ENCODE data around the gene PCSK4. TPM values are rescaled to one million over a fixed set of nuclear protein-coding genes. Genes with fewer than 3 reads are reported as not detected.
"Not testable (repeated sequence)": the region's sequence is repeated elsewhere in the genome, so short reads cannot be mapped to it uniquely, and the experiment has no call there.

The PCSK4 gene
- total RNA-seq, 1 experiment from 2014 or later: 11.1 TPM

DNA sequence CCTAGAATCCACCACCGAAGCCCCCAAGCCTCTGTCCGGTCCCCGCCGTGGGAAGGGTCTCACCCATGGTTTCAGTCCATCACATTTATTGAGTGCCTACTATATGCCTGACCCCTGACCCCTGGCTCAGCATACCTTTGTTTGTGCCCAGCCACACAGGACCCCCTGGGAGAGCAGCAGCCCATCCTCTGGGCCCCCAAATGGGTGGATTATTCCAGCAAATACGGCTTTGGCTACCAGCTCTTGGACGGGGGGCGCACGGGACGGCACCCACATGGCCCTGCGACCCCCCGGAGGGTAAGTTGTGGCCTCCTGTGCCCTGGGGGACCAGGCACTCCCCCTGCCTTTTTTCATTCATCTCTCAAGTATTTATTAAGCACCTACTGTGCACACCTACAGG lies 41.4 kb upstream of the PCSK4 start:
- no TSS peak for BruUV-seq (replicated peaks)
- RAD21 ChIA-PET (ENCODE audit: low non-redundant PET in 1 of 2, low total read pairs in 2 of 2, uncharacterized antibody in 2 of 2, unreplicated experiment in 2 of 2): no interaction called here
- no peaks in the 10 kb centered on the region for H3K9me3 ChIP-seq (ENCODE audit: control insufficient read depth in 1 of 2, insufficient read depth in 1 of 2, low read depth in 1 of 2, low read length in 2 of 2)
- H3K27ac ChIP-seq (ENCODE audit: low read depth, low read length): no peak overlapping the region
- no peaks in the 10 kb centered on the region for H3K27me3 ChIP-seq (ENCODE audit: insufficient read depth, low read length)
- no peaks in the 10 kb centered on the region for H4K20me1 ChIP-seq (ENCODE audit: insufficient read depth)
- ATAC-seq (no peak), DNase-seq (ENCODE audit: low read depth, low spot score) (no peak)
- no peak overlapping the region for H3K9ac ChIP-seq (ENCODE audit: low read length)
- H2AFZ ChIP-seq (ENCODE audit: low read depth, low read length, poor library complexity, severe bottlenecking): no peak overlapping the region
- CTCF ChIA-PET: no interaction called here
- H3K4me1 ChIP-seq (ENCODE audit: control insufficient read depth in 1 of 2, insufficient read depth in 2 of 2, low read length in 2 of 2): no peaks in the 10 kb centered on the region
- no peaks in the 10 kb centered on the region for H3K79me2 ChIP-seq (ENCODE audit: insufficient read depth, low read length)
- H3K4me3 ChIP-seq (replicated peaks in 1 of 2; ENCODE audit: low read depth in 1 of 2, low read length in 2 of 2): no peak overlapping the region
- TF ChIP-seq CBX3 (IDR thresholded peaks at IDR 0.05; ENCODE audit: low read depth): no peak
- TF ChIP-seq EGR1 (IDR thresholded peaks at IDR 0.05; ENCODE audit: low read depth): no peak
- TF ChIP-seq, protein P1, sequence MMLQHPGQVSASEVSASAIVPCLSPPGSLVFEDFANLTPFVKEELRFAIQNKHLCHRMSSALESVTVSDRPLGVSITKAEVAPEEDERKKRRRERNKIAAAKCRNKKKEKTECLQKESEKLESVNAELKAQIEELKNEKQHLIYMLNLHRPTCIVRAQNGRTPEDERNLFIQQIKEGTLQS (IDR thresholded peaks at IDR 0.05): no peak
- TF ChIP-seq ELF1 (IDR thresholded peaks at IDR 0.05; ENCODE audit: borderline replicate concordance, low read depth): no peak
- no peak for TF ChIP-seq FOSL1 (IDR thresholded peaks at IDR 0.05; ENCODE audit: low read depth)
- TF ChIP-seq, protein P2, sequence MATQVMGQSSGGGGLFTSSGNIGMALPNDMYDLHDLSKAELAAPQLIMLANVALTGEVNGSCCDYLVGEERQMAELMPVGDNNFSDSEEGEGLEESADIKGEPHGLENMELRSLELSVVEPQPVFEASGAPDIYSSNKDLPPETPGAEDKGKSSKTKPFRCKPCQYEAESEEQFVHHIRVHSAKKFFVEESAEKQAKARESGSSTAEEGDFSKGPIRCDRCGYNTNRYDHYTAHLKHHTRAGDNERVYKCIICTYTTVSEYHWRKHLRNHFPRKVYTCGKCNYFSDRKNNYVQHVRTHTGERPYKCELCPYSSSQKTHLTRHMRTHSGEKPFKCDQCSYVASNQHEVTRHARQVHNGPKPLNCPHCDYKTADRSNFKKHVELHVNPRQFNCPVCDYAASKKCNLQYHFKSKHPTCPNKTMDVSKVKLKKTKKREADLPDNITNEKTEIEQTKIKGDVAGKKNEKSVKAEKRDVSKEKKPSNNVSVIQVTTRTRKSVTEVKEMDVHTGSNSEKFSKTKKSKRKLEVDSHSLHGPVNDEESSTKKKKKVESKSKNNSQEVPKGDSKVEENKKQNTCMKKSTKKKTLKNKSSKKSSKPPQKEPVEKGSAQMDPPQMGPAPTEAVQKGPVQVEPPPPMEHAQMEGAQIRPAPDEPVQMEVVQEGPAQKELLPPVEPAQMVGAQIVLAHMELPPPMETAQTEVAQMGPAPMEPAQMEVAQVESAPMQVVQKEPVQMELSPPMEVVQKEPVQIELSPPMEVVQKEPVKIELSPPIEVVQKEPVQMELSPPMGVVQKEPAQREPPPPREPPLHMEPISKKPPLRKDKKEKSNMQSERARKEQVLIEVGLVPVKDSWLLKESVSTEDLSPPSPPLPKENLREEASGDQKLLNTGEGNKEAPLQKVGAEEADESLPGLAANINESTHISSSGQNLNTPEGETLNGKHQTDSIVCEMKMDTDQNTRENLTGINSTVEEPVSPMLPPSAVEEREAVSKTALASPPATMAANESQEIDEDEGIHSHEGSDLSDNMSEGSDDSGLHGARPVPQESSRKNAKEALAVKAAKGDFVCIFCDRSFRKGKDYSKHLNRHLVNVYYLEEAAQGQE (IDR thresholded peaks at IDR 0.05; ENCODE audit: low read depth): no peak
- TF ChIP-seq SRF (IDR thresholded peaks at IDR 0.05; ENCODE audit: low read depth): no peak
- no peak for TF ChIP-seq EZH2 (IDR thresholded peaks at IDR 0.05)
- TF ChIP-seq, protein P3, sequence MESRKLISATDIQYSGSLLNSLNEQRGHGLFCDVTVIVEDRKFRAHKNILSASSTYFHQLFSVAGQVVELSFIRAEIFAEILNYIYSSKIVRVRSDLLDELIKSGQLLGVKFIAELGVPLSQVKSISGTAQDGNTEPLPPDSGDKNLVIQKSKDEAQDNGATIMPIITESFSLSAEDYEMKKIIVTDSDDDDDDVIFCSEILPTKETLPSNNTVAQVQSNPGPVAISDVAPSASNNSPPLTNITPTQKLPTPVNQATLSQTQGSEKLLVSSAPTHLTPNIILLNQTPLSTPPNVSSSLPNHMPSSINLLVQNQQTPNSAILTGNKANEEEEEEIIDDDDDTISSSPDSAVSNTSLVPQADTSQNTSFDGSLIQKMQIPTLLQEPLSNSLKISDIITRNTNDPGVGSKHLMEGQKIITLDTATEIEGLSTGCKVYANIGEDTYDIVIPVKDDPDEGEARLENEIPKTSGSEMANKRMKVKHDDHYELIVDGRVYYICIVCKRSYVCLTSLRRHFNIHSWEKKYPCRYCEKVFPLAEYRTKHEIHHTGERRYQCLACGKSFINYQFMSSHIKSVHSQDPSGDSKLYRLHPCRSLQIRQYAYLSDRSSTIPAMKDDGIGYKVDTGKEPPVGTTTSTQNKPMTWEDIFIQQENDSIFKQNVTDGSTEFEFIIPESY (IDR thresholded peaks at IDR 0.05; ENCODE audit: extremely low read depth, insufficient replicate concordance, low read length): no peak
- no peak for TF ChIP-seq POLR2A (IDR thresholded peaks at IDR 0.05; ENCODE audit: borderline replicate concordance, extremely low read depth, insufficient read depth, insufficient read length)
- TF ChIP-seq, protein P4, sequence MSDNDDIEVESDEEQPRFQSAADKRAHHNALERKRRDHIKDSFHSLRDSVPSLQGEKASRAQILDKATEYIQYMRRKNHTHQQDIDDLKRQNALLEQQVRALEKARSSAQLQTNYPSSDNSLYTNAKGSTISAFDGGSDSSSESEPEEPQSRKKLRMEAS (IDR thresholded peaks at IDR 0.05): no peak
- no peak for TF ChIP-seq JUND (IDR thresholded peaks at IDR 0.05)
- no peaks in the 10 kb centered on the region for H3K9me2 ChIP-seq (ENCODE audit: insufficient read depth)
- intact Hi-C loops (cut with micrococcal nuclease): no loop called here
- POLR2A ChIA-PET: no interaction called here
- H3K4me2 ChIP-seq (ENCODE audit: low read length): no peak overlapping the region
- H3K36me3 ChIP-seq (ENCODE audit: control insufficient read depth in 1 of 2, insufficient read depth in 2 of 2, low read length in 2 of 2): no peaks in the 10 kb centered on the region

DNA sequence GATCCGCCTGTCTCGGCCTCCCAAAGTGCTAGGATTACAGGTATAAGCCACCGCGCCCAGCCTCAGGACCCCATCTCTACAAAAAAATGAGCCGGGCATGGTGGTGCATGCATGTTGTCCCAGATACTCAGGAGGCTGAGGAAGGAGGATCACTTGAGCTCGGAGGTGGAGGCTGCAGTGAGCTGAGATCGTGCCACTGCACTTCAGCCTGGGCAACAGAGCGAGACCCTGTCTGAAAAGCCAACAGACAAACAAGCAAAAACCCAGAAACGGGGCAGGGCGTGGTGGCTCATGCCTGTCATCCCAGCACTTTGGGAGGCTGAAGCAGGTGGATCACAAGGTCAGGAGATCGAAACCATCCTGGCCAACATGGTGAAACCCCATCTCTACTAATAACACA lies 40.7 kb upstream of the PCSK4 start:
- H3K9me2 ChIP-seq (ENCODE audit: insufficient read depth); H3K27ac ChIP-seq (ENCODE audit: low read depth, low read length); RAD21 ChIA-PET (ENCODE audit: low non-redundant PET in 1 of 2, low total read pairs in 2 of 2, uncharacterized antibody in 2 of 2, unreplicated experiment in 2 of 2); H3K4me2 ChIP-seq (ENCODE audit: low read length); H3K9ac ChIP-seq (ENCODE audit: low read length); ATAC-seq; H3K9me3 ChIP-seq (ENCODE audit: control insufficient read depth in 1 of 2, insufficient read depth in 1 of 2, low read depth in 1 of 2, low read length in 2 of 2); H3K27me3 ChIP-seq (ENCODE audit: insufficient read depth, low read length); intact Hi-C loops (cut with micrococcal nuclease); BruUV-seq (replicated peaks); H2AFZ ChIP-seq (ENCODE audit: low read depth, low read length, poor library complexity, severe bottlenecking); POLR2A ChIA-PET; H3K4me1 ChIP-seq (ENCODE audit: control insufficient read depth in 1 of 2, insufficient read depth in 2 of 2, low read length in 2 of 2); H3K36me3 ChIP-seq (ENCODE audit: control insufficient read depth in 1 of 2, insufficient read depth in 2 of 2, low read length in 2 of 2); H3K4me3 ChIP-seq (replicated peaks in 1 of 2; ENCODE audit: low read depth in 1 of 2, low read length in 2 of 2); DNase-seq (ENCODE audit: low read depth, low spot score); CTCF ChIA-PET; H4K20me1 ChIP-seq (ENCODE audit: insufficient read depth); H3K79me2 ChIP-seq (ENCODE audit: insufficient read depth, low read length): not testable (repeated sequence)
